IMR-90 (cell line): Measurements from ENCODE around the gene RAB3IL1.

Source experiments
- BHLHE40 ChIP-seq: fragments of 150-350 bp; IDR thresholded peaks from 2 replicates; pipeline ENCODE4 v1.6.1; 2016; ENCODE audit warnings: mild to moderate bottlenecking, low read depth, low read length
- CEBPB ChIP-seq: IDR thresholded peaks from 2 replicates; pipeline ENCODE4 v1.6.1; 2012; ENCODE audit warnings: low read depth, low read length, improper control_type of control experiment
- CHD1 ChIP-seq: IDR thresholded peaks from 2 replicates; pipeline ENCODE4 v1.6.1; 2012; ENCODE audit warnings: low read depth, low read length, improper control_type of control experiment
- FOS ChIP-seq: fragments of 150-350 bp; IDR thresholded peaks from 2 replicates; pipeline ENCODE4 v1.6.1; 2016; ENCODE audit warnings: low read depth, low read length
- MXI1 ChIP-seq: IDR thresholded peaks from 2 replicates; pipeline ENCODE4 v1.6.1; 2012; ENCODE audit warnings: low read depth, mild to moderate bottlenecking, low read length, moderate library complexity, borderline replicate concordance
- POLR2A ChIP-seq: IDR thresholded peaks from 2 replicates; pipeline ENCODE4 v1.6.1; 2012; ENCODE audit warnings: mild to moderate bottlenecking, low read depth, low read length
- RFX5 ChIP-seq: IDR thresholded peaks from 2 replicates; pipeline ENCODE4 v1.8.0; 2012; ENCODE audit warnings: low read depth, mild to moderate bottlenecking, low read length, moderate library complexity
- TF ChIP-seq, protein P1 (sequence below): conservative IDR thresholded peaks from 2 replicates; pipeline ENCODE4 v1.5.1; 2012; ENCODE audit warnings: mild to moderate bottlenecking, low read depth, low read length, improper control_type of control experiment
- TF ChIP-seq, protein P2 (sequence below): fragments of 150-350 bp; IDR thresholded peaks from 2 replicates; pipeline ENCODE4 v1.6.1; 2016; ENCODE audit warnings: low read depth, mild to moderate bottlenecking, low read length, moderate library complexity, borderline replicate concordance

DNA sequence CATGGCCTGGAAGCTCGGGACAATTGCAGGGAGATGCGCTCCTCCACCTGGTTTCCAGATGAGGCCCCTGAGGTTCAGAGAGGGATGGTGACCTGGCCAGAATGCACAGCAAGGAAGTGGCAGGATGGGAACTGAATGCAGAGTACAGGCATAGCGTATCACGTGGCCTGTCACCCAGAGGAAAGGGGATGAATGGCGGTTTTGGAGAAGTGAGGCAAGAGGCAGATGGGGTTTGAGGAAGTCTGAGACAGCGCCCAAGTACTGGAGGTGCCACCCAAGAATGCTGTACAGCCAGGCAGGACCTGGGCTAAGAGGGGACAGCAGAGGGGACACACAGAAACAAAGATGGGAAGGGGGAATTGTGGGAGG is 4.9 kb downstream of the RAB3IL1 start:
- TF ChIP-seq POLR2A (no peak), FOS (no peak), RFX5 (no peak), CHD1 (no peak), MXI1 (no peak), CEBPB (no peak), BHLHE40 (no peak)
- TF ChIP-seq, protein P1, sequence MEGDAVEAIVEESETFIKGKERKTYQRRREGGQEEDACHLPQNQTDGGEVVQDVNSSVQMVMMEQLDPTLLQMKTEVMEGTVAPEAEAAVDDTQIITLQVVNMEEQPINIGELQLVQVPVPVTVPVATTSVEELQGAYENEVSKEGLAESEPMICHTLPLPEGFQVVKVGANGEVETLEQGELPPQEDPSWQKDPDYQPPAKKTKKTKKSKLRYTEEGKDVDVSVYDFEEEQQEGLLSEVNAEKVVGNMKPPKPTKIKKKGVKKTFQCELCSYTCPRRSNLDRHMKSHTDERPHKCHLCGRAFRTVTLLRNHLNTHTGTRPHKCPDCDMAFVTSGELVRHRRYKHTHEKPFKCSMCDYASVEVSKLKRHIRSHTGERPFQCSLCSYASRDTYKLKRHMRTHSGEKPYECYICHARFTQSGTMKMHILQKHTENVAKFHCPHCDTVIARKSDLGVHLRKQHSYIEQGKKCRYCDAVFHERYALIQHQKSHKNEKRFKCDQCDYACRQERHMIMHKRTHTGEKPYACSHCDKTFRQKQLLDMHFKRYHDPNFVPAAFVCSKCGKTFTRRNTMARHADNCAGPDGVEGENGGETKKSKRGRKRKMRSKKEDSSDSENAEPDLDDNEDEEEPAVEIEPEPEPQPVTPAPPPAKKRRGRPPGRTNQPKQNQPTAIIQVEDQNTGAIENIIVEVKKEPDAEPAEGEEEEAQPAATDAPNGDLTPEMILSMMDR: no peak
- TF ChIP-seq, protein P2, sequence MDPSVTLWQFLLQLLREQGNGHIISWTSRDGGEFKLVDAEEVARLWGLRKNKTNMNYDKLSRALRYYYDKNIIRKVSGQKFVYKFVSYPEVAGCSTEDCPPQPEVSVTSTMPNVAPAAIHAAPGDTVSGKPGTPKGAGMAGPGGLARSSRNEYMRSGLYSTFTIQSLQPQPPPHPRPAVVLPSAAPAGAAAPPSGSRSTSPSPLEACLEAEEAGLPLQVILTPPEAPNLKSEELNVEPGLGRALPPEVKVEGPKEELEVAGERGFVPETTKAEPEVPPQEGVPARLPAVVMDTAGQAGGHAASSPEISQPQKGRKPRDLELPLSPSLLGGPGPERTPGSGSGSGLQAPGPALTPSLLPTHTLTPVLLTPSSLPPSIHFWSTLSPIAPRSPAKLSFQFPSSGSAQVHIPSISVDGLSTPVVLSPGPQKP: no peak
